ENCODE measurements around the gene ZNF570.

ZNF570 gene

GRCh38 chr19:37468961-37469777, at the start of gene ZNF570:
ZNF570 (plus strand) TSS chr19:37469356; CDS start chr19:37470355, 999 bp downstream.
- DNase-seq (ENCODE audit: low spot score): peak; percentile 90

GRCh38 chr19:37452500-37453245, 16.5 kb upstream of the ZNF570 start:
- DNase-seq (ENCODE audit: low spot score): no peak

GRCh38 chr19:37466277-37466797, 2.8 kb upstream of the ZNF570 start:
- no peak for DNase-seq (ENCODE audit: low spot score)

GRCh38 chr19:37466798-37467607, 2.2 kb upstream of the ZNF570 start, which contains the start of gene ZNF569:
ZNF569 (minus strand) TSS chr19:37467444; CDS start chr19:37444921, 22,523 bp downstream.
- peak; percentile 92 for DNase-seq (ENCODE audit: low spot score)

GRCh38 chr19:37467608-37468090, 1.5 kb upstream of the ZNF570 start:
- no peak for DNase-seq (ENCODE audit: low spot score)

GRCh38 chr19:37470216-37470615, 1.1 kb downstream of the ZNF570 start:
- DNase-seq (ENCODE audit: low spot score): no peak

- DNase-seq (ENCODE audit: low spot score): no peak
Observed at GRCh38 chr19:37472165-37472564, 3.0 kb downstream of the ZNF570 start.

GRCh38 chr19:37484406-37485168, 15.4 kb downstream of the ZNF570 start:
- DNase-seq (ENCODE audit: low spot score): no peak

GRCh38 chr19:37492213-37492612, 23.1 kb downstream of the ZNF570 start:
- no peak for DNase-seq (ENCODE audit: low spot score)

- no peak for DNase-seq (ENCODE audit: low spot score)
Observed at GRCh38 chr19:37505958-37506386, 36.8 kb downstream of the ZNF570 start.

- peak; percentile 86 for DNase-seq (ENCODE audit: low spot score)
Observed at GRCh38 chr19:37506387-37507166, 37.4 kb downstream of the ZNF570 start, which contains the start of gene ZNF793. ZNF793 (plus strand) TSS chr19:37506939; CDS start chr19:37523440, 16,501 bp downstream.

GRCh38 chr19:37507167-37507464, 38.0 kb downstream of the ZNF570 start:
- no peak for DNase-seq (ENCODE audit: low spot score)

- no peak for DNase-seq (ENCODE audit: low spot score)
Observed at GRCh38 chr19:37511186-37511585, 42.0 kb downstream of the ZNF570 start.

- DNase-seq (ENCODE audit: low spot score): no peak
Observed at GRCh38 chr19:37511821-37512220, 42.7 kb downstream of the ZNF570 start.

- peak; percentile 0 for DNase-seq (ENCODE audit: low spot score)
Observed at GRCh38 chr19:37513397-37513796, 44.2 kb downstream of the ZNF570 start.

GRCh38 chr19:37519890-37520289, 50.7 kb downstream of the ZNF570 start:
- no peak for DNase-seq (ENCODE audit: low spot score)

- no peak for DNase-seq (ENCODE audit: low spot score)
Observed at GRCh38 chr19:37537391-37537947, 68.3 kb downstream of the ZNF570 start.

All from CD4-positive, alpha-beta T cell treated with Interleukin-15 for 4 hours (primary cell).